Medulla oblongata (tissue), 1 donor: Measurements from ENCODE around the gene PTPRN.
"Not testable (repeated sequence)": the region's sequence is repeated elsewhere in the genome, so short reads cannot be mapped to it uniquely, and the experiment has no call there.

ENCODE experiments used
- DNase-seq: peaks from one replicate; pipeline ENCODE4 v3.0.0-alpha.2; 2015; ENCODE audit errors: extremely low spot score

The PTPRN gene

GRCh38 chr2:219270055-219270372 is 39.2 kb downstream of the PTPRN start:
- no peak for DNase-seq

- DNase-seq: no peak
These were observed 39.7 kb downstream of the PTPRN start for GRCh38 chr2:219269362-219270054.

GRCh38 chr2:219268294-219268693 is 40.9 kb downstream of the PTPRN start:
- DNase-seq: no peak

- DNase-seq: no peak
These were observed 42.3 kb downstream of the PTPRN start for GRCh38 chr2:219266886-219267285.

- DNase-seq: no peak
These were observed 43.0 kb downstream of the PTPRN start for GRCh38 chr2:219266232-219266631.

GRCh38 chr2:219261024-219261855 is 48.0 kb downstream of the PTPRN start:
- no peak for DNase-seq

- DNase-seq: not testable (repeated sequence)
These were observed 50.3 kb downstream of the PTPRN start for GRCh38 chr2:219258942-219259341.

GRCh38 chr2:219254590-219255201 is 54.5 kb downstream of the PTPRN start:
- no peak for DNase-seq

- peak; percentile 91 for DNase-seq
These were observed 55.2 kb downstream of the PTPRN start, which contains the start of gene TUBA4A for GRCh38 chr2:219253753-219254589. TUBA4A (minus strand) TSS chr2:219253918; CDS start chr2:219253858, 60 bp downstream.

- DNase-seq: peak; percentile 21
These were observed 56.1 kb downstream of the PTPRN start, which contains the start of gene TUBA4B for GRCh38 chr2:219252900-219253752. TUBA4B (plus strand) TSS chr2:219253243; CDS start chr2:219253408, 165 bp downstream.

- no peak for DNase-seq
These were observed 56.7 kb downstream of the PTPRN start for GRCh38 chr2:219252570-219252899.

GRCh38 chr2:219252084-219252483 is 57.1 kb downstream of the PTPRN start:
- no peak for DNase-seq

GRCh38 chr2:219251656-219252055 is 57.5 kb downstream of the PTPRN start:
- DNase-seq: no peak

- no peak for DNase-seq
These were observed 59.0 kb downstream of the PTPRN start for GRCh38 chr2:219250049-219250781.

GRCh38 chr2:219249203-219249980 is 59.8 kb downstream of the PTPRN start:
- DNase-seq: peak; percentile 79

- DNase-seq: no peak
These were observed 60.4 kb downstream of the PTPRN start for GRCh38 chr2:219248845-219249202.

GRCh38 chr2:219247678-219248642 is 61.2 kb downstream of the PTPRN start:
- DNase-seq: no peak

GRCh38 chr2:219246559-219246958 is 62.6 kb downstream of the PTPRN start:
- no peak for DNase-seq
